Hepatocyte (in vitro differentiated cells): Measurements from ENCODE around the gene ZNF622.

Source experiments
- EZH2phosphoT487 ChIP-seq: fragments of 200-600 bp; sonication (generic); IDR thresholded peaks from one replicate; pipeline ENCODE4 v1.6.1; 2018; ENCODE audit warnings: antibody characterized with exemption, mild to moderate bottlenecking, low read depth, moderate library complexity; ENCODE audit not compliant: unreplicated experiment, severe bottlenecking
- TF ChIP-seq, protein P1 (sequence below): fragments of 200-600 bp; sonication (generic); IDR thresholded peaks from 2 replicates; pipeline ENCODE4 v1.5.1; 2016; ENCODE audit warnings: antibody characterized with exemption, mild to moderate bottlenecking; ENCODE audit not compliant: poor library complexity

DNA sequence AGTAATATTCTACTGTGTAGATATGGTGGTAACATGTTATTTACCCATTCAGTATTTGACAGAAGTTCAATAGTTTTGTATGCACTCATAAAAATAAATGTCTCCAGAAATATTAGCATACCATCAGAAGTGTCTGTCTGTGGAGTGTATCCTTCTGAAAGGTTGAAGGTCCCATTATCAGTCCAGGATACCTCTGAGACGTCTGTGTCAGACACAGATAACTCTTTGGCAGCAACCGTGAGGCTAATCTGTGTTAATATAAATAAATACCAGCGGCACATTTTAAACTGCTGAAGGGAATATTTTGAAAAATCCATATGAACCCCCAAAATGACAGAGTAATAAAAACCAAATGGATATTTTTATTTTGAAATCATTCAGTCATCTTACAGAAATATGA lies 11.9 kb upstream of the ZNF622 start:
- TF ChIP-seq, protein P1, sequence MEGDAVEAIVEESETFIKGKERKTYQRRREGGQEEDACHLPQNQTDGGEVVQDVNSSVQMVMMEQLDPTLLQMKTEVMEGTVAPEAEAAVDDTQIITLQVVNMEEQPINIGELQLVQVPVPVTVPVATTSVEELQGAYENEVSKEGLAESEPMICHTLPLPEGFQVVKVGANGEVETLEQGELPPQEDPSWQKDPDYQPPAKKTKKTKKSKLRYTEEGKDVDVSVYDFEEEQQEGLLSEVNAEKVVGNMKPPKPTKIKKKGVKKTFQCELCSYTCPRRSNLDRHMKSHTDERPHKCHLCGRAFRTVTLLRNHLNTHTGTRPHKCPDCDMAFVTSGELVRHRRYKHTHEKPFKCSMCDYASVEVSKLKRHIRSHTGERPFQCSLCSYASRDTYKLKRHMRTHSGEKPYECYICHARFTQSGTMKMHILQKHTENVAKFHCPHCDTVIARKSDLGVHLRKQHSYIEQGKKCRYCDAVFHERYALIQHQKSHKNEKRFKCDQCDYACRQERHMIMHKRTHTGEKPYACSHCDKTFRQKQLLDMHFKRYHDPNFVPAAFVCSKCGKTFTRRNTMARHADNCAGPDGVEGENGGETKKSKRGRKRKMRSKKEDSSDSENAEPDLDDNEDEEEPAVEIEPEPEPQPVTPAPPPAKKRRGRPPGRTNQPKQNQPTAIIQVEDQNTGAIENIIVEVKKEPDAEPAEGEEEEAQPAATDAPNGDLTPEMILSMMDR, result no peak
- TF ChIP-seq EZH2phosphoT487, result no peak
